Liver (tissue), 9 donors: ENCODE measurements around the gene OR6C1. TPM values are rescaled to one million over a fixed set of nuclear protein-coding genes. Genes with fewer than 3 reads are reported as not detected.

ENCODE experiments used
- DNase-seq: peaks from one replicate; pipeline ENCODE4 v3.0.0-alpha.2; 2017; ENCODE audit warnings: low spot score
- H3K27ac ChIP-seq, 2 donors: one replicate each; pipeline ENCODE4 v1.7.0; 2013; ENCODE audit warnings: inconsistent platforms in 2 of 2, low read length in 2 of 2, control low read depth in 1 of 2, low read depth in 1 of 2, mild to moderate bottlenecking in 1 of 2
- H3K27me3 ChIP-seq, 4 donors: one replicate each; pipeline versions ENCODE4 v1.6.1 to v1.7.0; 2013; ENCODE audit warnings: low read length in 3 of 4, inconsistent platforms in 1 of 4, mild to moderate bottlenecking in 1 of 4, moderate library complexity in 1 of 4; ENCODE audit not compliant: control insufficient read depth in 4 of 4, insufficient read depth in 4 of 4
- H3K36me3 ChIP-seq, 4 donors: one replicate each; pipeline versions ENCODE4 v1.6.1 to v1.7.0; 2013; ENCODE audit warnings: low read length in 3 of 4, mild to moderate bottlenecking in 3 of 4, low read depth in 1 of 4, moderate library complexity in 1 of 4; ENCODE audit not compliant: control insufficient read depth in 4 of 4, insufficient read depth in 3 of 4
- H3K4me1 ChIP-seq, 4 donors: one replicate each; pipeline versions ENCODE4 v1.6.1 to v1.7.0; 2013; ENCODE audit warnings: low read length in 3 of 4, mild to moderate bottlenecking in 3 of 4, moderate library complexity in 1 of 4; ENCODE audit not compliant: control insufficient read depth in 4 of 4, insufficient read depth in 4 of 4
- H3K4me3 ChIP-seq, 3 donors: one replicate each; pipeline versions ENCODE4 v1.6.1 to v1.7.0; 2013; ENCODE audit warnings: low read length in 3 of 3, control low read depth in 1 of 3, low read depth in 1 of 3, mild to moderate bottlenecking in 1 of 3
- H3K9ac ChIP-seq, 2 donors: one replicate each; pipeline ENCODE4 v1.7.0; 2013; ENCODE audit warnings: low read length in 2 of 2, mild to moderate bottlenecking in 2 of 2, moderate library complexity in 2 of 2, control low read depth in 1 of 2, low read depth in 1 of 2
- H3K9me3 ChIP-seq, 4 donors: one replicate each; pipeline versions ENCODE4 v1.6.1 to v1.7.0; 2013; ENCODE audit warnings: low read length in 3 of 4; ENCODE audit not compliant: control insufficient read depth in 4 of 4
- EGR1 ChIP-seq, 2 donors: IDR thresholded peaks; 2 replicates each; pipeline ENCODE4 v1.6.1; 2016 to 2018; ENCODE audit warnings: antibody characterized with exemption in 2 of 2, low read depth in 2 of 2
- FOXA1 ChIP-seq: IDR thresholded peaks from 2 replicates; pipeline ENCODE4 v1.6.1; 2016; ENCODE audit warnings: antibody characterized with exemption
- FOXA2 ChIP-seq: IDR thresholded peaks from 2 replicates; pipeline ENCODE4 v1.6.1; 2016; ENCODE audit warnings: antibody characterized with exemption
- GABPA ChIP-seq, 2 donors: IDR thresholded peaks in 1 of 2; conservative IDR thresholded peaks in 1 of 2; 2 replicates each; pipeline ENCODE4 v1.6.1; 2016; ENCODE audit warnings: antibody characterized with exemption in 2 of 2, mild to moderate bottlenecking in 1 of 2, moderate library complexity in 1 of 2
- HNF4A ChIP-seq, 2 donors: conservative IDR thresholded peaks; 2 replicates each; pipeline ENCODE4 v1.6.1; 2016; ENCODE audit warnings: antibody characterized with exemption in 2 of 2, mild to moderate bottlenecking in 2 of 2
- HNF4G ChIP-seq: IDR thresholded peaks from 2 replicates; pipeline ENCODE4 v1.6.1; 2016; ENCODE audit warnings: antibody characterized with exemption
- JUND ChIP-seq, 2 donors: IDR thresholded peaks; 2 replicates each; pipeline ENCODE4 v1.6.1; 2016; ENCODE audit warnings: antibody characterized with exemption in 2 of 2
- NR2F2 ChIP-seq: IDR thresholded peaks from 2 replicates; pipeline ENCODE4 v1.6.1; 2016; ENCODE audit warnings: antibody characterized with exemption
- RAD21 ChIP-seq, 2 donors: IDR thresholded peaks; 2 replicates each; pipeline ENCODE4 v1.6.1; 2016; ENCODE audit warnings: antibody characterized with exemption in 2 of 2, mild to moderate bottlenecking in 2 of 2
- RXRA ChIP-seq, 2 donors: IDR thresholded peaks; 2 replicates each; pipeline ENCODE4 v1.6.1; 2017 to 2018; ENCODE audit warnings: antibody characterized with exemption in 2 of 2, mild to moderate bottlenecking in 1 of 2
- SP1 ChIP-seq: IDR thresholded peaks from 2 replicates; pipeline ENCODE4 v1.6.1; 2018; ENCODE audit warnings: antibody characterized with exemption, mild to moderate bottlenecking
- TAF1 ChIP-seq: conservative IDR thresholded peaks from 2 replicates; pipeline ENCODE4 v1.6.1; 2016; ENCODE audit warnings: antibody characterized with exemption, mild to moderate bottlenecking
- YY1 ChIP-seq: IDR thresholded peaks from 2 replicates; pipeline ENCODE4 v1.6.1; 2016; ENCODE audit warnings: antibody characterized with exemption, mild to moderate bottlenecking
- WGBS: extraction: QIAGEN DNeasy Blood & Tissue Kit; methylation state at CpG from one replicate; pipeline ENCODE4 v1.1.7; 2013; 5-methylcytosine and 5-hydroxymethylcytosine counted together
- polyA plus RNA-seq, 2 donors: library from polyadenylated mRNA; stranded (reverse) in 1 of 2; unstranded in 1 of 2; fragments of 200-250 nt in 1 of 2; fragments of >200 nt in 1 of 2; fragmentation: Nextera tagmentation in 1 of 2; extraction: Ambion mirVana in 1 of 2; gene quantifications; one replicate each; pipeline versions ENCODE4 v1.2.1 to v1.2.3, GENCODE V29; 2013 to 2015
- total RNA-seq, 2 donors: library from RNA; depleted of rRNA; stranded (reverse); fragments of >200 nt; gene quantifications; one replicate each; pipeline ENCODE4 v1.2.3, GENCODE V29; 2014
- TF ChIP-seq, protein P1 (sequence below): IDR thresholded peaks from 2 replicates; pipeline ENCODE4 v1.6.1; 2016; ENCODE audit warnings: antibody characterized with exemption, mild to moderate bottlenecking
- TF ChIP-seq, protein P2 (sequence below): IDR thresholded peaks from 2 replicates; pipeline ENCODE4 v1.6.1; 2016; ENCODE audit warnings: antibody characterized with exemption
- TF ChIP-seq, protein P3 (sequence below): IDR thresholded peaks from 2 replicates; pipeline ENCODE4 v1.6.1; 2016; ENCODE audit warnings: antibody characterized with exemption
- TF ChIP-seq, protein P4 (sequence below): IDR thresholded peaks from 2 replicates; pipeline ENCODE4 v1.6.1; 2016; ENCODE audit warnings: antibody characterized with exemption
- TF ChIP-seq, protein P5 (sequence below): fragments of 150-350 bp; IDR thresholded peaks from 2 replicates; pipeline ENCODE4 v1.5.1; 2017; ENCODE audit warnings: improper control_type of control experiment, low read depth, low read length; ENCODE audit not compliant: missing input control
- donor health status: healthy.
- donor health status: healthy.
- donor health status: healthy.
- donor health status: healthy.
- donor health status: healthy.

The OR6C1 gene
- total and polyA plus RNA-seq, 4 donors, result not detected

DNA sequence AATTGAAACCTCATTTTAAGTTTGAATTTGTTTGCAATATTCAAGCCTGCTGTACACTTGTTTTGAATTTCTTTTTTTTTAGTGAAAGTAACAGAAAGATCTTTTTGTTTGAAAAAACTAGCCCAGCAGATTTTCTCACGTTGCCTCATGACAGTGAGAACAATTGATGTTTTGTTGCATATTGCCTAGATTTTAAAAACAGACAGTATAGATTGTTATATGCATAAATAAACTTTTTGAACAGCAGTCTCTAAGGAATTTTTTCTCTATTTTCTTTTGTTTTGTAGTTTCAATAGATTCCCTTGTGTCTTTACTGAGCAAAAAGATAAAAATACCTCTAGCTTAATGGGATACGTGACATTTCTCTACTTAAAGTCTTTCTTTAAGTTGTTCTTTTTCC is 33.2 kb upstream of the OR6C1 start:
- Histone ChIP-seq H3K36me3 (no peaks in the 10 kb centered on the region), H3K9me3 (peaks cover 0 to 2% (median 0%) of the 10 kb centered on the region in 4 donors), H3K4me3 (no peak overlapping the region), H3K27ac (no peak overlapping the region), H3K4me1 (no peaks in the 10 kb centered on the region), H3K27me3 (peaks cover 0 to 8% (median 1%) of the 10 kb centered on the region in 4 donors), H3K9ac (no peak overlapping the region)
- 71% methylated on average over 2 of the region's 2 CpGs for WGBS
- no peak for TF ChIP-seq GABPA (IDR thresholded peaks at IDR 0.05 in 1 of 2, conservative IDR thresholded peaks at IDR 0.05 in 1 of 2)
- no peak for TF ChIP-seq RXRA (IDR thresholded peaks at IDR 0.05)
- no peak for TF ChIP-seq HNF4G
- TF ChIP-seq YY1, result no peak
- no peak for TF ChIP-seq EGR1 (IDR thresholded peaks at IDR 0.05; ENCODE audit: low read depth in 2 of 2)
- TF ChIP-seq TAF1, result no peak
- TF ChIP-seq RAD21 (IDR thresholded peaks at IDR 0.05), result no peak
- TF ChIP-seq, protein P1, sequence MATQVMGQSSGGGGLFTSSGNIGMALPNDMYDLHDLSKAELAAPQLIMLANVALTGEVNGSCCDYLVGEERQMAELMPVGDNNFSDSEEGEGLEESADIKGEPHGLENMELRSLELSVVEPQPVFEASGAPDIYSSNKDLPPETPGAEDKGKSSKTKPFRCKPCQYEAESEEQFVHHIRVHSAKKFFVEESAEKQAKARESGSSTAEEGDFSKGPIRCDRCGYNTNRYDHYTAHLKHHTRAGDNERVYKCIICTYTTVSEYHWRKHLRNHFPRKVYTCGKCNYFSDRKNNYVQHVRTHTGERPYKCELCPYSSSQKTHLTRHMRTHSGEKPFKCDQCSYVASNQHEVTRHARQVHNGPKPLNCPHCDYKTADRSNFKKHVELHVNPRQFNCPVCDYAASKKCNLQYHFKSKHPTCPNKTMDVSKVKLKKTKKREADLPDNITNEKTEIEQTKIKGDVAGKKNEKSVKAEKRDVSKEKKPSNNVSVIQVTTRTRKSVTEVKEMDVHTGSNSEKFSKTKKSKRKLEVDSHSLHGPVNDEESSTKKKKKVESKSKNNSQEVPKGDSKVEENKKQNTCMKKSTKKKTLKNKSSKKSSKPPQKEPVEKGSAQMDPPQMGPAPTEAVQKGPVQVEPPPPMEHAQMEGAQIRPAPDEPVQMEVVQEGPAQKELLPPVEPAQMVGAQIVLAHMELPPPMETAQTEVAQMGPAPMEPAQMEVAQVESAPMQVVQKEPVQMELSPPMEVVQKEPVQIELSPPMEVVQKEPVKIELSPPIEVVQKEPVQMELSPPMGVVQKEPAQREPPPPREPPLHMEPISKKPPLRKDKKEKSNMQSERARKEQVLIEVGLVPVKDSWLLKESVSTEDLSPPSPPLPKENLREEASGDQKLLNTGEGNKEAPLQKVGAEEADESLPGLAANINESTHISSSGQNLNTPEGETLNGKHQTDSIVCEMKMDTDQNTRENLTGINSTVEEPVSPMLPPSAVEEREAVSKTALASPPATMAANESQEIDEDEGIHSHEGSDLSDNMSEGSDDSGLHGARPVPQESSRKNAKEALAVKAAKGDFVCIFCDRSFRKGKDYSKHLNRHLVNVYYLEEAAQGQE, result no peak
- TF ChIP-seq, protein P2, sequence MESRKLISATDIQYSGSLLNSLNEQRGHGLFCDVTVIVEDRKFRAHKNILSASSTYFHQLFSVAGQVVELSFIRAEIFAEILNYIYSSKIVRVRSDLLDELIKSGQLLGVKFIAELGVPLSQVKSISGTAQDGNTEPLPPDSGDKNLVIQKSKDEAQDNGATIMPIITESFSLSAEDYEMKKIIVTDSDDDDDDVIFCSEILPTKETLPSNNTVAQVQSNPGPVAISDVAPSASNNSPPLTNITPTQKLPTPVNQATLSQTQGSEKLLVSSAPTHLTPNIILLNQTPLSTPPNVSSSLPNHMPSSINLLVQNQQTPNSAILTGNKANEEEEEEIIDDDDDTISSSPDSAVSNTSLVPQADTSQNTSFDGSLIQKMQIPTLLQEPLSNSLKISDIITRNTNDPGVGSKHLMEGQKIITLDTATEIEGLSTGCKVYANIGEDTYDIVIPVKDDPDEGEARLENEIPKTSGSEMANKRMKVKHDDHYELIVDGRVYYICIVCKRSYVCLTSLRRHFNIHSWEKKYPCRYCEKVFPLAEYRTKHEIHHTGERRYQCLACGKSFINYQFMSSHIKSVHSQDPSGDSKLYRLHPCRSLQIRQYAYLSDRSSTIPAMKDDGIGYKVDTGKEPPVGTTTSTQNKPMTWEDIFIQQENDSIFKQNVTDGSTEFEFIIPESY, result no peak
- no peak for TF ChIP-seq FOXA1
- TF ChIP-seq NR2F2, result no peak
- TF ChIP-seq, protein P3, sequence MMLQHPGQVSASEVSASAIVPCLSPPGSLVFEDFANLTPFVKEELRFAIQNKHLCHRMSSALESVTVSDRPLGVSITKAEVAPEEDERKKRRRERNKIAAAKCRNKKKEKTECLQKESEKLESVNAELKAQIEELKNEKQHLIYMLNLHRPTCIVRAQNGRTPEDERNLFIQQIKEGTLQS, result no peak
- TF ChIP-seq HNF4A (conservative IDR thresholded peaks at IDR 0.05), result no peak
- no peak for TF ChIP-seq JUND (IDR thresholded peaks at IDR 0.05)
- TF ChIP-seq SP1, result no peak
- TF ChIP-seq, protein P4, sequence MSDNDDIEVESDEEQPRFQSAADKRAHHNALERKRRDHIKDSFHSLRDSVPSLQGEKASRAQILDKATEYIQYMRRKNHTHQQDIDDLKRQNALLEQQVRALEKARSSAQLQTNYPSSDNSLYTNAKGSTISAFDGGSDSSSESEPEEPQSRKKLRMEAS, result no peak
- TF ChIP-seq, protein P5, sequence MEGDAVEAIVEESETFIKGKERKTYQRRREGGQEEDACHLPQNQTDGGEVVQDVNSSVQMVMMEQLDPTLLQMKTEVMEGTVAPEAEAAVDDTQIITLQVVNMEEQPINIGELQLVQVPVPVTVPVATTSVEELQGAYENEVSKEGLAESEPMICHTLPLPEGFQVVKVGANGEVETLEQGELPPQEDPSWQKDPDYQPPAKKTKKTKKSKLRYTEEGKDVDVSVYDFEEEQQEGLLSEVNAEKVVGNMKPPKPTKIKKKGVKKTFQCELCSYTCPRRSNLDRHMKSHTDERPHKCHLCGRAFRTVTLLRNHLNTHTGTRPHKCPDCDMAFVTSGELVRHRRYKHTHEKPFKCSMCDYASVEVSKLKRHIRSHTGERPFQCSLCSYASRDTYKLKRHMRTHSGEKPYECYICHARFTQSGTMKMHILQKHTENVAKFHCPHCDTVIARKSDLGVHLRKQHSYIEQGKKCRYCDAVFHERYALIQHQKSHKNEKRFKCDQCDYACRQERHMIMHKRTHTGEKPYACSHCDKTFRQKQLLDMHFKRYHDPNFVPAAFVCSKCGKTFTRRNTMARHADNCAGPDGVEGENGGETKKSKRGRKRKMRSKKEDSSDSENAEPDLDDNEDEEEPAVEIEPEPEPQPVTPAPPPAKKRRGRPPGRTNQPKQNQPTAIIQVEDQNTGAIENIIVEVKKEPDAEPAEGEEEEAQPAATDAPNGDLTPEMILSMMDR, result no peak
- DNase-seq, result no peak

DNA sequence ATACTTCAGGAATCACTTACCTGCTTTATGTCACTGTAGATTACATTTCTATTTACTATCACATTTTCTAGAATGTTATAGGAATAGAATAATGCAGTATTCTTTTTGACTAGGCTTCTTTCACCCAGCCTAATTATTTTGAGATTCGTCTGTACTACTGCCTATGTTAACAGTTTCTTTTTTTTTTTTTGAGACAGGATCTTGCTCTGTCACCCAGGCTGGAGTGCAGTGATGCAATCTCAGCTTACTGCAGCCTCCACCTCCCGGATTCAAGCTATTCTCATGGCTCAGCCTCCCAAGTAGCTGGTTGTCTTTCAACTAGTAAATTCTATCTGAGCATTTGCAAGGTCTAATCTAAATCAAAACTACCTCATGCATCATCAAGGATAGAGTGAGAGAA is 24.1 kb upstream of the OR6C1 start:
- H3K27ac ChIP-seq, result no peak overlapping the region
- WGBS, result 43% methylated on average over 2 of the region's 2 CpGs
- peaks cover 0 to 2% (median 0%) of the 10 kb centered on the region in 4 donors for H3K27me3 ChIP-seq
- peaks cover 0 to 5% (median under 1%) of the 10 kb centered on the region in 4 donors for H3K9me3 ChIP-seq
- H3K4me3 ChIP-seq, result no peak overlapping the region
- no peak for DNase-seq
- H3K4me1 ChIP-seq, result no peaks in the 10 kb centered on the region
- H3K9ac ChIP-seq, result no peak overlapping the region
- H3K36me3 ChIP-seq, result no peaks in the 10 kb centered on the region
- TF ChIP-seq SP1 (no peak), HNF4A (conservative IDR thresholded peaks at IDR 0.05) (no peak), FOXA2 (no peak), TAF1 (no peak), FOXA1 (no peak)
- TF ChIP-seq, protein P2, result no peak
- TF ChIP-seq, protein P3, result no peak
